ENCODE measurements around the gene TMTC2.

The TMTC2 gene

GRCh38 chr12:83153177-83153576 is 466.5 kb downstream of the TMTC2 start:
- H3K4me1 Mint-ChIP-seq (ENCODE audit: low read depth in 2 of 2) = peaks cover 3 to 8% of the 10 kb centered on the region in 2 donors
- ATAC-seq (replicated peaks) = no peak
- no peaks in the 10 kb centered on the region for H3K9me3 Mint-ChIP-seq
- no peak overlapping the region for H3K27ac Mint-ChIP-seq
- H3K36me3 Mint-ChIP-seq (ENCODE audit: insufficient read depth) = peaks cover 2% of the 10 kb centered on the region
- H3K4me3 Mint-ChIP-seq = no peak overlapping the region
- H3K27me3 Mint-ChIP-seq = no peaks in the 10 kb centered on the region
- no peak for DNase-seq

- no peak for ATAC-seq (replicated peaks)
- DNase-seq = no peak
- Mint-ChIP-seq H3K36me3 (ENCODE audit: insufficient read depth) (peaks cover 2% of the 10 kb centered on the region), H3K27ac (no peak overlapping the region), H3K9me3 (no peaks in the 10 kb centered on the region), H3K4me3 (no peak overlapping the region), H3K27me3 (no peaks in the 10 kb centered on the region), H3K4me1 (ENCODE audit: low read depth in 2 of 2) (peaks cover 3 to 8% of the 10 kb centered on the region in 2 donors)
Measured at GRCh38 chr12:83156815-83157214, 470.1 kb downstream of the TMTC2 start.

GRCh38 chr12:83157604-83158003 is 470.9 kb downstream of the TMTC2 start:
- H3K4me3 Mint-ChIP-seq = no peak overlapping the region
- H3K4me1 Mint-ChIP-seq (ENCODE audit: low read depth in 2 of 2) = peaks cover 3 to 8% of the 10 kb centered on the region in 2 donors
- H3K27ac Mint-ChIP-seq = no peak overlapping the region
- peaks cover 2% of the 10 kb centered on the region for H3K36me3 Mint-ChIP-seq (ENCODE audit: insufficient read depth)
- ATAC-seq (replicated peaks) (no peak), DNase-seq (no peak)
- H3K27me3 Mint-ChIP-seq = no peaks in the 10 kb centered on the region
- H3K9me3 Mint-ChIP-seq = no peaks in the 10 kb centered on the region

GRCh38 chr12:83158613-83159207 is 472.0 kb downstream of the TMTC2 start:
- Mint-ChIP-seq H3K9me3 (no peaks in the 10 kb centered on the region), H3K27me3 (no peaks in the 10 kb centered on the region), H3K4me1 (ENCODE audit: low read depth in 2 of 2) (peaks cover 3 to 8% of the 10 kb centered on the region in 2 donors)

GRCh38 chr12:83161456-83161855 is 474.8 kb downstream of the TMTC2 start:
- ATAC-seq (replicated peaks) (no peak), DNase-seq (no peak)
- Mint-ChIP-seq H3K4me3 (no peak overlapping the region), H3K36me3 (ENCODE audit: insufficient read depth) (peaks cover 2% of the 10 kb centered on the region), H3K4me1 (ENCODE audit: low read depth in 2 of 2) (peaks cover 2 to 8% of the 10 kb centered on the region in 2 donors), H3K27me3 (no peaks in the 10 kb centered on the region), H3K27ac (no peak overlapping the region), H3K9me3 (no peaks in the 10 kb centered on the region)

More at GRCh38 chr12:83158613-83159207, 472.0 kb downstream of the TMTC2 start:
- ATAC-seq (replicated peaks) (no peak), DNase-seq (no peak)
- peaks cover 2% of the 10 kb centered on the region for H3K36me3 Mint-ChIP-seq (ENCODE audit: insufficient read depth)
- H3K4me3 Mint-ChIP-seq = no peak overlapping the region
- no peak overlapping the region for H3K27ac Mint-ChIP-seq

- DNase-seq (no peak), ATAC-seq (replicated peaks) (no peak)
- no peak overlapping the region for H3K27ac Mint-ChIP-seq
- no peaks in the 10 kb centered on the region for H3K27me3 Mint-ChIP-seq
- H3K9me3 Mint-ChIP-seq = peaks cover 0 to 2% of the 10 kb centered on the region in 2 donors
- no peaks in the 10 kb centered on the region for H3K4me1 Mint-ChIP-seq (ENCODE audit: low read depth in 2 of 2)
- H3K36me3 Mint-ChIP-seq (ENCODE audit: insufficient read depth) = no peaks in the 10 kb centered on the region
- no peak overlapping the region for H3K4me3 Mint-ChIP-seq
Measured at GRCh38 chr12:83168751-83169150, 482.0 kb downstream of the TMTC2 start.

- no peak for ATAC-seq (replicated peaks)
- no peak for DNase-seq
- H3K4me1 Mint-ChIP-seq (ENCODE audit: low read depth in 2 of 2) = no peaks in the 10 kb centered on the region
- no peaks in the 10 kb centered on the region for H3K36me3 Mint-ChIP-seq (ENCODE audit: insufficient read depth)
- no peaks in the 10 kb centered on the region for H3K27me3 Mint-ChIP-seq
- no peak overlapping the region for H3K27ac Mint-ChIP-seq
- peaks cover 0 to 2% of the 10 kb centered on the region in 2 donors for H3K9me3 Mint-ChIP-seq
- no peak overlapping the region for H3K4me3 Mint-ChIP-seq
Measured at GRCh38 chr12:83172441-83172840, 485.7 kb downstream of the TMTC2 start.

GRCh38 chr12:83172866-83173649 is 486.4 kb downstream of the TMTC2 start:
- H3K27me3 Mint-ChIP-seq = no peaks in the 10 kb centered on the region
- DNase-seq = no peak
- ATAC-seq (replicated peaks) = no peak
- H3K9me3 Mint-ChIP-seq = peaks cover 0 to 2% of the 10 kb centered on the region in 2 donors
- H3K4me3 Mint-ChIP-seq = no peak overlapping the region
- no peak overlapping the region for H3K27ac Mint-ChIP-seq
- H3K36me3 Mint-ChIP-seq (ENCODE audit: insufficient read depth) = no peaks in the 10 kb centered on the region
- no peaks in the 10 kb centered on the region for H3K4me1 Mint-ChIP-seq (ENCODE audit: low read depth in 2 of 2)

- H3K9me3 Mint-ChIP-seq = peaks cover 0 to 2% of the 10 kb centered on the region in 2 donors
- no peaks in the 10 kb centered on the region for H3K4me1 Mint-ChIP-seq (ENCODE audit: low read depth in 2 of 2)
- no peak overlapping the region for H3K27ac Mint-ChIP-seq
- no peak overlapping the region for H3K4me3 Mint-ChIP-seq
- ATAC-seq (replicated peaks) (no peak), DNase-seq (no peak)
- no peaks in the 10 kb centered on the region for H3K36me3 Mint-ChIP-seq (ENCODE audit: insufficient read depth)
- no peaks in the 10 kb centered on the region for H3K27me3 Mint-ChIP-seq
Measured at GRCh38 chr12:83179999-83180398, 493.3 kb downstream of the TMTC2 start.

GRCh38 chr12:83181074-83181473 is 494.4 kb downstream of the TMTC2 start:
- no peaks in the 10 kb centered on the region for H3K36me3 Mint-ChIP-seq (ENCODE audit: insufficient read depth)
- no peak overlapping the region for H3K4me3 Mint-ChIP-seq
- H3K27ac Mint-ChIP-seq = no peak overlapping the region
- DNase-seq (no peak), ATAC-seq (replicated peaks) (no peak)
- H3K4me1 Mint-ChIP-seq (ENCODE audit: low read depth in 2 of 2) = no peaks in the 10 kb centered on the region
- peaks cover 0 to 2% of the 10 kb centered on the region in 2 donors for H3K9me3 Mint-ChIP-seq
- no peaks in the 10 kb centered on the region for H3K27me3 Mint-ChIP-seq

GRCh38 chr12:83183132-83183531 is 496.4 kb downstream of the TMTC2 start:
- no peaks in the 10 kb centered on the region for H3K27me3 Mint-ChIP-seq
- H3K4me1 Mint-ChIP-seq (ENCODE audit: low read depth in 2 of 2) = no peaks in the 10 kb centered on the region
- ATAC-seq (replicated peaks) = no peak
- H3K36me3 Mint-ChIP-seq (ENCODE audit: insufficient read depth) = no peaks in the 10 kb centered on the region
- DNase-seq = no peak
- H3K9me3 Mint-ChIP-seq = peaks cover 0 to 3% of the 10 kb centered on the region in 2 donors
- H3K4me3 Mint-ChIP-seq = no peak overlapping the region
- no peak overlapping the region for H3K27ac Mint-ChIP-seq

Data from effector memory CD8-positive, alpha-beta T cell (primary cell).